Stimulated activated CD8-positive, alpha-beta memory T cell treated with anti-CD3 and anti-CD28 coated beads, Interleukin-12 subunit alpha, Interleukin-12 subunit beta, amount 100 ng/mL, for 24 hours (primary cell): ENCODE results near the gene CXCL17.

ENCODE experiments used
- DNase-seq: peaks from one replicate; pipeline ENCODE4 v3.0.0-alpha.2; 2020; ENCODE audit errors: extremely low read depth

Gene CXCL17

GRCh38 chr19:42423462-42424344 is 19.0 kb downstream of the CXCL17 start:
- DNase-seq = peak; percentile 80

- peak; percentile 11 for DNase-seq
Observed at GRCh38 chr19:42422901-42423461, 19.8 kb downstream of the CXCL17 start.

DNA sequence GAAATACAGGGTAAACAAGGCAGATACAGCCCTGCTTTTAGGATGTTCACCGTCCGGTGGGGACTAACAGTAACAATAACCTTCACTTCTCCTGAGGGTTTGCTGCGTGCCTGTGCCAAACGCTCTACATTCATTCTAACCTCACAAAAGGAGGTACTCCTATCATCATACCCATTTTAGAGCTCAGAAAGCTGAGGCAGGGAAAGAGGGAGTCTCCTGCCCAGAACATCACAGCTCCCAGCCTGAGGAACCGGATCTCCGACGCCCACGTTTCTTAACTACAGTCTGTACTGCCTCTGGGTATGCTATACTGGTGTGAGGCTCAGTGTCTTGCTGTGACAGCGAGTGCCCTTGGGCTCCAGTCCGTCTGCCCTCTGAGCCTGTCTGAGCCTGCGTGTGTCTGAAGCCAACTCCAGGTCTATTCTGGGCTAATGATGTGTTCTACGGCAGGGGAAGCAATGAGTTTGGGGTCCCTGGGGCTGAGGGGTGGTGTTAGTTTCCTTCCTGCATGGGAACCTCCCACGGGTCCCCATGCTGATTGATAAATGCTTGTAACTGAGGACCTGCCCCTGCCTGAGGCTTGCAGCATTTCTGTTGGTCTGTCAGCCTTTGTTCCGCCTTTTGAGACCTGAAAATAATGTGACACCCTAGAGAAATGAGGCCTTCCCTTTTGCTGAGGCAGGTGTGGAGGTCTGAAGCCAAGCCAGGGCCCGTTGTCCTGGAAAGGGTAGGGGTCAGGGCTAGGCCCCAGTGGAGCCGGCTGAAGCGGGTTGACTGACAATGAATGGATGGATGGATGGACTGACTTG is 20.4 kb downstream of the CXCL17 start:
- no peak for DNase-seq

- DNase-seq = no peak
Observed at GRCh38 chr19:42421591-42422031, 21.1 kb downstream of the CXCL17 start.

GRCh38 chr19:42421101-42421500 is 21.6 kb downstream of the CXCL17 start:
- no peak for DNase-seq

GRCh38 chr19:42420055-42420544 is 22.6 kb downstream of the CXCL17 start:
- DNase-seq = peak; percentile 51

GRCh38 chr19:42419309-42419708 is 23.4 kb downstream of the CXCL17 start:
- DNase-seq = no peak

DNA sequence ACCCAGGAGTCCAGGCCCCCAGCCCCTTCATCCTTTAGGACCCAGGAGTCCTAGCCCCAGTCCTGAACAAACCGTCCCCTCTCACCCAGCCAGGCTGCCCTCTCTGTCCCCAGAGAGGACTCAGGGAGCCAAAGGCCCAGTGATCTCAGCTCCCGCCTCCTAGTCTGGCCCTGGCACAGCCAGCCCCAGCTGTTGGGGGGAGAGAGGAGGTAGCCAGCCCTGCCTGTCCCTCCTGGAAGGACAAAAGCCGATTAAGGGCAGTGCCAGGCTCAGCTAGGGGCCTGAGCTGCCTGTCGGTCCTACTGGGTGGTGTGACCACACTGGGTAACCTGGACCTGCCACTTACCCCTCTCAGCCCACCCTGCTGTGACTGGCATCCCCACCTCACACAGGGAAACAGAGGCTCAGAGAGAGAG is 30.1 kb downstream of the CXCL17 start:
- DNase-seq = no peak

DNA sequence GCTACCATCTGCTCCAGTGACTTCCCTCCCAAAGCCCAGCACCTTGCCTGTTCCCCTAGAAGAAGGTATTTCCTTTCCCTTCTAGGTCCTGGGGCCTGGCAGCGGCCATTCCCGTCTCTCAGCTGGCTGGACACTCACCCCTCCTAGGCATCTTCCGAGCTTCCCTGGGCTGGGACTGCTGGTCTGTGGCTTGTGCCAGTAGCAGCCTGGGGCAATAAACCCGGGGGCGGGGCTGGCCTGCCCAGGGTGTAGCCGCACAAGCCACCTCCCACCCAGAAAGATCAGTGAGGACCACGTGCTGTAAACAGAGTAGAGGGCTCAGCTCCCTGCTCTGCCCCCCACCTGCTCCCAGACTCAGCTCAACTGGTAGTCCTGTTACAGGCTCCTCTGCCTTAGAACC is 30.5 kb downstream of the CXCL17 start:
- DNase-seq = no peak

DNA sequence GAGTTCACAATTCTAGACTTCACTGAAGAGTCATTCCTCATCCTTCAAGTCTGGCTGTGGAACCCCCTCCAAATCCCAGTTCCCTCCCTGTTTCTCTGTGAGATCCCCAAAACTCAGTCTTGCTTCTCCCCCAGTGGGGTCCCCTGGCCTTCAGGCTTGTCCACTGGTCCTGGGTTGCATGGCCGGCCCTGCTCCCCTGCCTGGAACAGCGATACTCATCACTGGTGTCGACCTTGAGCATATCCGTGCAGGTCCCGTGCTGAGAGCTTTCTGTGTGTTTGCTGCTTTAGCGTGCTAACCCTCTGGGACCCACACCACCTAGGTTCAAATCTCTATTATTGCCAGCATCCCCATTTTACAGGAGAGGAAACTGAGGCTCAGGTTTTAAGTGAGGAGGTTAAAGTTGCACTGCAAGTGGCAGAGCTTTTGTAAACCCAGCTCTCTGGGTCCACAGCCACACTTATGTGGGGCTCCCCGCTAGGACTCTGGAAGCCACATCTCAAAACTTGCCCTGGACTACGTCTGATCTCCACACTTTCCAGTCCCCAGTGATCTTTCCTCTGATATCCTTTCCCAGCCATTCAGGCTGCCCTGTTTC is 31.1 kb downstream of the CXCL17 start:
- no peak for DNase-seq

- no peak for DNase-seq
Observed at GRCh38 chr19:42410371-42410770, 32.4 kb downstream of the CXCL17 start.

DNA sequence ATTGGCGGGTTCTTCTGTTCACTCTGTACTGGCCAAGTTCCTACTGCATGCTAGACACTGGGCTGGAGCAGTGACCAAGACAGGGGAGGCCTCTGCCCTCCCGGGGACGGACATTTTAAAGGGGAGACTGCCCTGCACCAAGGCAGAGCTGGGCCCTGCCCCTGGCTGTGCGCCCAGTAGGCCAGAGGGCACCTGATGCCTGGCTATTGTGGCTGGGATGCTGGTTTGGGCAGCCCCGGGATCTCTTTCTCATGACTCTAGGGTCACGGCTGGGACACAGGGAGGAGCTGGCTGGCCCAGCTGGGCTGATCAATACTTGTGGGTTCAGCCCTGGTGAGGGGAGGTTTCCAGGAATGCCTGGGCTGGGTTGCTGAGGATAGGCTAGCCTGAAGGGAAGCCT is 33.3 kb downstream of the CXCL17 start:
- no peak for DNase-seq

GRCh38 chr19:42407816-42408175 is 35.0 kb downstream of the CXCL17 start:
- DNase-seq = no peak

DNA sequence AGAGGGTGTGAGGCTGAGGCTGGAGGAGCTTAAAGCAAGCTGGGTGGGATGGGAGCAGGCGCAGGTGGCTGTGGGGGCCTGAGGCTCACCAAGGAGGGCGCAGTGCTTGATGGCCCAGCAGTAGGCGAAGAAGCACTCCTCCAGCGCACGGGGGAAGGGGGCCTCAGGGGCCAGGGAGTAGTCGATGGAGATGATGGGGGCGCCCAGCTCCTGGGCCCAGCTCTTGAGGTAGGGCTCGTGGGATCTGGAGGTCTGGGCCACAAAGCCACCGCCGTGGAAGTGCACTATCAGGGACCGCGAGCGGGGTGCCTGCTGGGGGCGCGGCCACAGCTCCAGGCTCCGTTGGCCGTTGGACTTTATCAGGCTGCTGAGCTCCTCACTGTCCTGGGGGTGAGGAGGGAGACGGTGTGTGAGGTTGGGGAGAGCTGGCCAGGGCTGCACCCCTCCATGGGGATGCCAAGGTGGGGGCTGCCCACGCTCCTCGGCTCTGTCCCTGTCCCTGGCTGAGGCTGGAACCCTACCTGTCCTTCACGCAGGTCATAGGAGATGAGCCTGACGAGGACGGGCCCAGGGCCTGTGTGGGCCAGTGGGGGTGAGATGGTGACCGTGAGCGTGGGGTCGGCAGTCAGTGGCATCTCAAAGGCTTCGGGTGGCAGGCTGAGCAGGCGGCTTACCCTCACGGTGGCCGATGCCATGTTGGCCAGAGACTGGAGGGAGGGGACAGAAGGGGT is 35.5 kb downstream of the CXCL17 start:
- DNase-seq = no peak

DNA sequence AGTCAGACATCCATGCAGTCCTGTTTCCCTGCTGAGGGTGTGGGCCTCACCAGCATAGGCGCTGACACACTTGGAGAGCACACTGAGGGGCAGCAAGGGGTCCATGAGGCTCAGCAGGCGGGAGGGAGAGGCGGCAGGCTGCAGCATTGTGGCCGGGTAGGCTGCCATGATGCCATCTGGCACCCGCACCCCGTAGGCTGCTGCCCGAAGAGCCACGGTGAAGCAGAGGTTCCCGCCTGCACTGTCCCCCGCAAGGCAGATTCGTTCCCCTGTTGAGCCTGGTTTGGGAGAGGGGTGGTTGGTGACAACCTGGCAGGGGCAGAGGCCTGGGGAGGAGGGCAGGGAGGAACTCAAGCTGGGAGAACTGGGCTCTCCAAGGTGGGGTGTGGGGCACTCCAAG is 36.6 kb downstream of the CXCL17 start:
- DNase-seq = no peak

- no peak for DNase-seq
Observed at GRCh38 chr19:42403586-42403985, 39.2 kb downstream of the CXCL17 start.

GRCh38 chr19:42402376-42403116 is 40.2 kb downstream of the CXCL17 start:
- DNase-seq = no peak

- no peak for DNase-seq
Observed at GRCh38 chr19:42401365-42402303, 41.1 kb downstream of the CXCL17 start.

GRCh38 chr19:42400404-42400803 is 42.3 kb downstream of the CXCL17 start:
- DNase-seq = no peak
